ENCODE results near the gene MSMO1.

MSMO1 gene

DNA sequence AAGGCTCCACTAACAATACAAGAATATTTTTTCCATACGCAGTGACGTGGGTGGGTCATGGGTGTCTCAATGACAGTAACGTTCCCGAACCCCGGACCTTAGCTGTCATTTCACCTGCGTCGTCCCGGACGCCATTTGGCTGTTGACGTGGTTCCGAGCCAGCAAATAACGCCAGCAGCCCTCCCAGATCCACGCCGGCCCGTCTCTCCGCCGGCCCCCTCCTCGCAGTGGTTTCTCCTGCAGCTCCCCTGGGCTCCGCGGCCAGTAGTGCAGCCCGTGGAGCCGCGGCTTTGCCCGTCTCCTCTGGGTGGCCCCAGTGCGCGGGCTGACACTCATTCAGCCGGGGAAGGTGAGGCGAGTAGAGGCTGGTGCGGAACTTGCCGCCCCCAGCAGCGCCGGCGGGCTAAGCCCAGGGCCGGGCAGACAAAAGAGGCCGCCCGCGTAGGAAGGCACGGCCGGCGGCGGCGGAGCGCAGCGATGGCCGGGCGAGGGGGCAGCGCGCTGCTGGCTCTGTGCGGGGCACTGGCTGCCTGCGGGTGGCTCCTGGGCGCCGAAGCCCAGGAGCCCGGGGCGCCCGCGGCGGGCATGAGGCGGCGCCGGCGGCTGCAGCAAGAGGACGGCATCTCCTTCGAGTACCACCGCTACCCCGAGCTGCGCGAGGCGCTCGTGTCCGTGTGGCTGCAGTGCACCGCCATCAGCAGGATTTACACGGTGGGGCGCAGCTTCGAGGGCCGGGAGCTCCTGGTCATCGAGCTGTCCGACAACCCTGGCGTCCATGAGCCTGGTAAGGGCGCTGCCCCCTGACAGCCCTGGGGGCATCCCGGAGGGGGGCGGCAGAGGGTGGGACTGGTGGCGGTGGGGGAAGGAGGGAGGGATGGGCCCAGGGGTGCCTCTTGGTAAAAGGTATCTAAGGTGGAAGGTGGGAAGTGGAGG is 51.5 kb downstream of the MSMO1 start, which contains the start of gene CPE:
Gene CPE (plus strand): TSS at position 264 of the 933 bp plus-strand sequence. CDS start 214 bp downstream, at position 478.
- TF ChIP-seq, protein P1, sequence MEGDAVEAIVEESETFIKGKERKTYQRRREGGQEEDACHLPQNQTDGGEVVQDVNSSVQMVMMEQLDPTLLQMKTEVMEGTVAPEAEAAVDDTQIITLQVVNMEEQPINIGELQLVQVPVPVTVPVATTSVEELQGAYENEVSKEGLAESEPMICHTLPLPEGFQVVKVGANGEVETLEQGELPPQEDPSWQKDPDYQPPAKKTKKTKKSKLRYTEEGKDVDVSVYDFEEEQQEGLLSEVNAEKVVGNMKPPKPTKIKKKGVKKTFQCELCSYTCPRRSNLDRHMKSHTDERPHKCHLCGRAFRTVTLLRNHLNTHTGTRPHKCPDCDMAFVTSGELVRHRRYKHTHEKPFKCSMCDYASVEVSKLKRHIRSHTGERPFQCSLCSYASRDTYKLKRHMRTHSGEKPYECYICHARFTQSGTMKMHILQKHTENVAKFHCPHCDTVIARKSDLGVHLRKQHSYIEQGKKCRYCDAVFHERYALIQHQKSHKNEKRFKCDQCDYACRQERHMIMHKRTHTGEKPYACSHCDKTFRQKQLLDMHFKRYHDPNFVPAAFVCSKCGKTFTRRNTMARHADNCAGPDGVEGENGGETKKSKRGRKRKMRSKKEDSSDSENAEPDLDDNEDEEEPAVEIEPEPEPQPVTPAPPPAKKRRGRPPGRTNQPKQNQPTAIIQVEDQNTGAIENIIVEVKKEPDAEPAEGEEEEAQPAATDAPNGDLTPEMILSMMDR (conservative IDR thresholded peaks at IDR 0.05; ENCODE audit: low read depth), result peak; percentile 70
- H3K27ac ChIP-seq, result peak within 1 kb of the TSS; percentile 31
- peak; percentile 82 for DNase-seq (ENCODE audit: low spot score)
- ChIA-PET CTCF (interaction anchor here (0.5 to 1.1 kb wide), 3 partner anchors 11 to 1546 kb away, joined by 3 to 5 read pairs (median 4); no protein-coding TSS in a partner anchor), POLR2A (ENCODE audit: low non-redundant PET) (no interaction called here)

DNA sequence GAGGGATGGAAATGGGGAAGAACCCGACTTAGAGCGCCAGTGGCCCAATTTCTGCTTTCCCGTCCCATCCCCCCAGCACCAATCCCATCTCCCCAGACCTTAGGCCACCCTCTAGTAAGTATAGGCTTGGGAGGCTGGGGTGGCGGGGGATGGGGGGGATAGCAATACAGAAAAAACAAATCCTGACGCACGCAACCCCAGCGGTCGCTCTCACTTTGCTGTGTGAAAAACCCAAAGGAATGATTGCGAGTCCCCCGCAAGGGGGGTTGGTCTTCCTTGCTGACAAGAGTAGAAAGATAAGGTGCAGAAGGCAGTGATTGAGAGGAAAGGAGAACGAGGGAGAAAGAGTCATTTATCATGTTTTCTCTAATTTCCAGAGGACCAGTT is 52.2 kb downstream of the MSMO1 start:
- DNase-seq (ENCODE audit: low spot score), result no peak
- POLR2A ChIA-PET (ENCODE audit: low non-redundant PET), result no interaction called here
- TF ChIP-seq, protein P1 (conservative IDR thresholded peaks at IDR 0.05; ENCODE audit: low read depth), result no peak
- CTCF ChIA-PET, result no interaction called here
- H3K27ac ChIP-seq, result no peak overlapping the region

DNA sequence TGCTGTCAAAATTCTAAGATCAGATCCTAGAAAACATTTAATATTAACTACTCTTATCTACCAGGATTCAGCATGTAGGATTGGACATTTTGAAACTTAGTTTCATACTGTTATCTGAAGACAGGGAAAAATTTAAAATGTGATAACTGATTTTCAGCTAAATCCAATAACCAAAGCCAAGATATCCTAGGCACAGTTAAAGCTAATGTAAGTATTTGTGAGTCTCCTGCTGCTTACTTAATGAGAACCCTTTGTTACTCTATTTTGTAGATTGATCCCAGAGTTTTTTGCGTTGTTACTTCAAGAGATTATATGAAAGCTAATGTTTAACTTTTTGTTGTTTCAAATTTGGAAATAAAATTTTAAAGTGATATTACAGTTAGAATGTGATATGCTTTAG is 53.3 kb downstream of the MSMO1 start:
- no peak overlapping the region for H3K27ac ChIP-seq
- ChIA-PET POLR2A (ENCODE audit: low non-redundant PET) (no interaction called here), CTCF (no interaction called here)
- no peak for DNase-seq (ENCODE audit: low spot score)
- TF ChIP-seq, protein P1 (conservative IDR thresholded peaks at IDR 0.05; ENCODE audit: low read depth), result no peak

DNA sequence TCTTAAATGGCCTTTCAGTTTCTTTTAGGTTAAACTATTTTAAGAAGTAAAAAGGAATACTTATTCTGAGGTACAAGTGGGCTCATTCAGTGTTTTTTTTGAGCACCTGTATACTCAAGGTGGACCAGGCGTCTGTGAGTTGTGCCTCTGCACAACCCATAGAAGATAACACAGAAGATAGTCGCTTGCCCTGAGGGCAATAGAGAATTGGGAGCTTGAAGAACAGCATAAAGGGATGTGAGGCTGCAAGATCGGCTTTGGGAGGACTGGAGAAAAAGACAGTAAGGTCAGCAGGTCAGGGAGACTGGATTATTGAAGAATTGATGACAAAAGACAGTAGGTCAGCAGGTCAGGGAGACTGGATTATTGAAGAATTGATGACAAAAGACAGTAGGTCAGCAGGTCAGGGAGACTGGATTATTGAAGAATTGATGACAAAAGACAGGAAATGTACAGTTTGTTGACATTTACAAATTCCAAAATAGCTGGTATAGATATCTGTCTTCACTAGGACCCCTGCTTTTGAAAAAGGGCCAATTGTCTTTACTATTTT is 54.4 kb downstream of the MSMO1 start:
- DNase-seq (ENCODE audit: low spot score), result no peak
- ChIA-PET CTCF (no interaction called here), POLR2A (ENCODE audit: low non-redundant PET) (no interaction called here)
- H3K27ac ChIP-seq, result no peak overlapping the region
- TF ChIP-seq, protein P1 (conservative IDR thresholded peaks at IDR 0.05; ENCODE audit: low read depth), result no peak

DNA sequence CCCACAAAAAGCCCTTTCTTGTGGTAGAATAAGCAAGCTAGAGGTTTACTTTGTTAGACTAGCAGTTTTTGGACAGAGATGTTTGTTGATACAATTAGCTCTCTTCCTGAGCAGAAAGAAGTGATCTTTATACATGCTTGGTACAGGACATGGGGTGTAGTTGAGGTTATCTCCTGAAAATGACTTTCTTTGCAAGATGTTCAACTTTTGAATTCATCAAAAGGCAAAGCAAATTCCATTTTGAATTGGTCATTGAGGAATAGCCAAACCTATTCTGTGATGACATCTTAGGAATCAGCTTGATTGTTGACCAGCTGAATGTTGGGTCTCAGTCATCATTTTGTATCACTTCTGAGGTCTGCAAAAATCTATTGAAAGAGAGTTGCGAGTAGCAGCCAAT is 55.2 kb downstream of the MSMO1 start:
- DNase-seq (ENCODE audit: low spot score), result no peak

DNA sequence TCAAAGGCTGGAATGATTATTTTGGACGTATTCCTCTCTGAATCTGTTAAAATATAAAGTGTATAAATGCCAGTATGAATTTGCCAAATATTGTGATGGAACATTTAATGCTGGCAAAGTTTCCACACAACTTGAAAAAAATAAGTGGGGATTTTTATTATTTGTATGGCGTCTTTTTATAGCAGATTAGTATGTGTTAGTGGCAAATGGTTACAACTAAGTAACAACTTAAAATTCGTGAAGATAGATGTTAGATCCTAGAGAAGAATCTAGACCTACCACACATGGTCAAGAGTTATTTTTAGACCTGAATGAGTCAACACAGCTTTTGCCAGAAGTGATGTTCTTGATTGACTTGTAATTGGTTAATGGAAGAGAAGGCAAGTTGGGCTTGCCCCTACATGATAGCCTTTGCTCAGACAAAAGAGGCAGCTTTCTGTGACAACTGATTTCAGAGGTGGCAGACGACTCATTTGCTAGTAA is 56.2 kb downstream of the MSMO1 start:
- TF ChIP-seq, protein P1 (conservative IDR thresholded peaks at IDR 0.05; ENCODE audit: low read depth), result no peak
- CTCF ChIA-PET, result interaction anchor here (0.6 kb wide), 1 partner anchor 1448 kb away, joined by 4 read pairs; no protein-coding TSS in a partner anchor
- POLR2A ChIA-PET (ENCODE audit: low non-redundant PET), result no interaction called here
- DNase-seq (ENCODE audit: low spot score), result peak; percentile 20
- H3K27ac ChIP-seq, result no peak overlapping the region

More for the DNA sequence above, 55.2 kb downstream of the MSMO1 start:
- ChIA-PET CTCF (no interaction called here), POLR2A (ENCODE audit: low non-redundant PET) (no interaction called here)
- no peak overlapping the region for H3K27ac ChIP-seq
- TF ChIP-seq, protein P1 (conservative IDR thresholded peaks at IDR 0.05; ENCODE audit: low read depth), result no peak

All from RWPE1 (cell line).